Nephron progenitor cell (in vitro differentiated cells): ENCODE data around the gene PRKCA.

Experiments used
- DNase-seq: peaks from one replicate; pipeline ENCODE4 v3.0.0; 2021
- H3K27ac Mint-ChIP-seq: 2 replicates; pipeline ENCODE4 v1.8.0; 2021; ENCODE audit warnings: mild to moderate bottlenecking, moderate library complexity, mixed read lengths
- H3K27me3 Mint-ChIP-seq: 2 replicates; pipeline ENCODE4 v1.8.0; 2021; ENCODE audit warnings: mild to moderate bottlenecking, low read depth, mixed read lengths; ENCODE audit not compliant: poor library complexity
- H3K36me3 Mint-ChIP-seq: 2 replicates; pipeline ENCODE4 v1.8.0; 2021; ENCODE audit warnings: low read depth, mixed read lengths
- H3K4me1 Mint-ChIP-seq: 2 replicates; pipeline ENCODE4 v1.8.0; 2021; ENCODE audit warnings: mixed read lengths
- H3K4me3 Mint-ChIP-seq: 2 replicates; pipeline ENCODE4 v1.8.0; 2021; ENCODE audit warnings: mild to moderate bottlenecking, moderate library complexity, mixed read lengths
- H3K9me3 Mint-ChIP-seq: 2 replicates; pipeline ENCODE4 v1.8.0; 2021; ENCODE audit warnings: mild to moderate bottlenecking, moderate library complexity, mixed read lengths
- TF ChIP-seq, protein P1 (sequence below): fragments of 200-600 bp; sonication (generic); IDR thresholded peaks from 2 replicates; pipeline ENCODE4 v1.5.0; 2021; ENCODE audit warnings: antibody characterized with exemption

The PRKCA gene

GRCh38 chr17:66822009-66822408, 519.6 kb downstream of the PRKCA start:
- no peak for DNase-seq
- Mint-ChIP-seq H3K36me3 (no peaks in the 10 kb centered on the region), H3K4me1 (peaks cover 6% of the 10 kb centered on the region), H3K27ac (no peak overlapping the region), H3K27me3 (peaks cover 18% of the 10 kb centered on the region), H3K4me3 (no peak overlapping the region), H3K9me3 (peaks cover 21% of the 10 kb centered on the region)
- TF ChIP-seq, protein P1, sequence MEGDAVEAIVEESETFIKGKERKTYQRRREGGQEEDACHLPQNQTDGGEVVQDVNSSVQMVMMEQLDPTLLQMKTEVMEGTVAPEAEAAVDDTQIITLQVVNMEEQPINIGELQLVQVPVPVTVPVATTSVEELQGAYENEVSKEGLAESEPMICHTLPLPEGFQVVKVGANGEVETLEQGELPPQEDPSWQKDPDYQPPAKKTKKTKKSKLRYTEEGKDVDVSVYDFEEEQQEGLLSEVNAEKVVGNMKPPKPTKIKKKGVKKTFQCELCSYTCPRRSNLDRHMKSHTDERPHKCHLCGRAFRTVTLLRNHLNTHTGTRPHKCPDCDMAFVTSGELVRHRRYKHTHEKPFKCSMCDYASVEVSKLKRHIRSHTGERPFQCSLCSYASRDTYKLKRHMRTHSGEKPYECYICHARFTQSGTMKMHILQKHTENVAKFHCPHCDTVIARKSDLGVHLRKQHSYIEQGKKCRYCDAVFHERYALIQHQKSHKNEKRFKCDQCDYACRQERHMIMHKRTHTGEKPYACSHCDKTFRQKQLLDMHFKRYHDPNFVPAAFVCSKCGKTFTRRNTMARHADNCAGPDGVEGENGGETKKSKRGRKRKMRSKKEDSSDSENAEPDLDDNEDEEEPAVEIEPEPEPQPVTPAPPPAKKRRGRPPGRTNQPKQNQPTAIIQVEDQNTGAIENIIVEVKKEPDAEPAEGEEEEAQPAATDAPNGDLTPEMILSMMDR: no peak

DNA sequence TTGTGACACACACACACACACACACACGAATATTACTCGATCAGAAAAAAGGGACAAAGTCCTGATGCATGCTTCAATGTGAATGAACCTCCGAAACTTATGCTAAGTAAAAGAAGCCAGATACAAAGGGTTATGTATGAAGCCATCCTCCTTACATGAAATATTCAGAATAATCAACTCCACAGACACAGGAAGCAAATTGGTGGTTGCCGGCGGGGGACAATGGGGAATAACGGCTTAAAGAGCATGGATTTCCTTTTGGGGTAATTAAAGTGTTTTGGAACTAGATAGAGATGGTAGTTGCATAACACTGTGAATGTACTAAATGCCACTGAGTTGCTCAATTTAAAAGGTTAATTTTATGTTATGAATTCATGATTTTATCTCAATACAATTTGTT, 524.4 kb downstream of the PRKCA start:
- Mint-ChIP-seq H3K27me3 (peaks cover 24% of the 10 kb centered on the region), H3K4me3 (no peak overlapping the region)
- TF ChIP-seq, protein P1: no peak

GRCh38 chr17:66829386-66829864, 527.0 kb downstream of the PRKCA start:
- H3K27ac Mint-ChIP-seq: peak overlapping the region; percentile 64
- peaks cover 25% of the 10 kb centered on the region for H3K4me1 Mint-ChIP-seq
- no peaks in the 10 kb centered on the region for H3K9me3 Mint-ChIP-seq
- peaks cover 44% of the 10 kb centered on the region for H3K27me3 Mint-ChIP-seq
- DNase-seq: peak; percentile 82
- no peaks in the 10 kb centered on the region for H3K36me3 Mint-ChIP-seq
- no peak overlapping the region for H3K4me3 Mint-ChIP-seq
- TF ChIP-seq, protein P1: no peak

More for the DNA sequence above, 524.4 kb downstream of the PRKCA start:
- H3K4me1 Mint-ChIP-seq: peaks cover 25% of the 10 kb centered on the region
- no peak for DNase-seq
- H3K9me3 Mint-ChIP-seq: no peaks in the 10 kb centered on the region
- no peak overlapping the region for H3K27ac Mint-ChIP-seq
- no peaks in the 10 kb centered on the region for H3K36me3 Mint-ChIP-seq

DNA sequence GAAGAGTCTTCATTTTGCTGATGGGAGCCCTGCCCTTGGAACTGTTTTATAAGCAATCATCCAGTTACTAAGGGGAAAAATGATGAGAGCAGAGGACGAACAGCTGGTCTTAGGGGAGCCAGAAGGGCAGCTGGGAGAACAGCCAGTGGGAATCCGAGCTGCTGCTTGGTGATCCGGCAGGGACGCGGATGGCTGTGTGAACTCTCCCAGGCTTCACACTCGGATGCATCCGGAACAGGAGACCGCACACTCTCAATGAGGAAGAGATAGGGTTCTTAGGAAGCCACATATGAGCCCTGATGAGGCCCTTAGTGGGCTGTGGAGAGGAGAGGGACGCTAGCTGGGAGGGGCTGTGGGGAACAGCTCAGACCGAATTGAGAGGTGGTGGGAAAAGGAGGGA, 527.5 kb downstream of the PRKCA start:
- TF ChIP-seq, protein P1: no peak
- no peaks in the 10 kb centered on the region for H3K36me3 Mint-ChIP-seq
- no peak overlapping the region for H3K4me3 Mint-ChIP-seq
- H3K9me3 Mint-ChIP-seq: no peaks in the 10 kb centered on the region
- H3K4me1 Mint-ChIP-seq: peaks cover 25% of the 10 kb centered on the region
- peak overlapping the region; percentile 64 for H3K27ac Mint-ChIP-seq
- peaks cover 47% of the 10 kb centered on the region for H3K27me3 Mint-ChIP-seq
- peak; percentile 54 for DNase-seq

DNA sequence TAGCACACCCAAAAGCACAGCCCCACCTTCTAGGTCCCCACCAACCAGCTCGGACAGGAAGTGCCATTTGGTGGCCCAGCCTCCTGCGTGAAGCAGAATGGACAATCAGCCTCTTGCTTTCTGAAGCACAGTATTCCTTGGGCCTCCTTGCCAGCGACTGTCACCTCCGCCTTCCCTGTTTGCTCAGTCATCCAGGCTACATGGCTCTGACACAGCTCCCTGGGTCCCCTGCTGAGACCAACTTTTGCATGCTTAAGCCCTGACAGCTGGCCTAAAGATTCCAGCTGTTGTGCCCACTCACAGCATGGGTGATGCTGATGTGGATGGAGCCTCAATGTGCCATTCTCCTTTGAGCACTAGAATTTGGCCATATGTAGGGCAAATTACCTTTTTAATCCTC, 528.0 kb downstream of the PRKCA start:
- H3K36me3 Mint-ChIP-seq: no peaks in the 10 kb centered on the region
- H3K27me3 Mint-ChIP-seq: peaks cover 51% of the 10 kb centered on the region
- no peak overlapping the region for H3K27ac Mint-ChIP-seq
- TF ChIP-seq, protein P1: no peak
- DNase-seq: no peak
- H3K4me3 Mint-ChIP-seq: no peak overlapping the region
- H3K4me1 Mint-ChIP-seq: peaks cover 25% of the 10 kb centered on the region
- H3K9me3 Mint-ChIP-seq: no peaks in the 10 kb centered on the region

DNA sequence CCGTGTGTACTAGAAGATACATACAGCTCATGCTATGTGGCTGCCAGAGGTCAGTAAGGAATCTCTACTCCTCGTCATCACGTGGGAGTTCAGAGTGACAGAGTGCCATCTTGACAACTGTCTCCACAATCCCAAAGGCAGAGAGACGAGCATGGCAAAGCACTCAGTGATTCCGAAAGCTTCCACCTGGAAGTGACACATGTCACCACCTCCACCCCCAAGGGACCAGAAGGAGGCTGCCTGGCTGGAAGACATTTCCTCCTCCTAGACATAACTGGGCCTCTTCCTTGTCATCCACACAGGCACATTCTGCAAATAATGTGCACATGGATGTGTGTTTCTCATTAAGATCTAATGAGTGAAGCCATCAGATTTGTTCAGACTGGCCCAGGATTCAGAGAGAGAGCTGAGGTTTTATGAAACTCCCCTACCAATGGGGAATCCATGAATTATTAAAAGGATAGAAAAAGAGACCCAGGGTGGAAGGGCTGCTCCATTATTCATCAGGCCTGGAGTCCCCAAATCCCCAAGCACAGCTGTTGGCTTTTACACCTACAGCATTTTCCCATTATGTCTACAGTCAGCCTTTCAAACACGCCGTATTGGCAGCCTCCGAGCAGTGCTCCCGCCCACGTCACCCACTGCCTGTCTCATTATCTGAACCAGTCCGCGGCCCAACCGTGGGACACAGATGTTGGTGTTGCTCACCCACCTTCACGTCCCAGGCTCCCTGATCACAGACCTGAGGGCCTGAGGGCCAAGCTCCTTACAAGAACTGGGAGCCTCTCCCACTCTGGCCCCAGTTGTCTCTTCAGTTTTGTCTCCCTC, 529.2 kb downstream of the PRKCA start:
- no peak for DNase-seq
- Mint-ChIP-seq H3K9me3 (no peaks in the 10 kb centered on the region), H3K27me3 (peaks cover 63% of the 10 kb centered on the region), H3K27ac (no peak overlapping the region), H3K4me1 (peaks cover 25% of the 10 kb centered on the region), H3K4me3 (no peak overlapping the region), H3K36me3 (no peaks in the 10 kb centered on the region)
- TF ChIP-seq, protein P1: no peak
